Fibroblast of lung (primary cell): ENCODE results near the gene GLG1.
"Not testable (repeated sequence)": the region's sequence is repeated elsewhere in the genome, so short reads cannot be mapped to it uniquely, and the experiment has no call there.

ENCODE experiments used
- EZH2 ChIP-seq: IDR thresholded peaks from 2 replicates; pipeline ENCODE4 v1.5.1; 2012; ENCODE audit warnings: low read length, control low read depth, mild to moderate bottlenecking; ENCODE audit errors: missing control alignments
- TF ChIP-seq, protein P1 (sequence below), 2 donors: IDR thresholded peaks in 1 of 2; conservative IDR thresholded peaks in 1 of 2; 1 replicate in 1 of 2; 2 replicates in 1 of 2; pipeline ENCODE4 v1.5.1; 2011 to 2012; ENCODE audit warnings: low read length in 2 of 2, control low read depth in 1 of 2, inconsistent platforms in 1 of 2, low read depth in 1 of 2, mild to moderate bottlenecking in 1 of 2

DNA sequence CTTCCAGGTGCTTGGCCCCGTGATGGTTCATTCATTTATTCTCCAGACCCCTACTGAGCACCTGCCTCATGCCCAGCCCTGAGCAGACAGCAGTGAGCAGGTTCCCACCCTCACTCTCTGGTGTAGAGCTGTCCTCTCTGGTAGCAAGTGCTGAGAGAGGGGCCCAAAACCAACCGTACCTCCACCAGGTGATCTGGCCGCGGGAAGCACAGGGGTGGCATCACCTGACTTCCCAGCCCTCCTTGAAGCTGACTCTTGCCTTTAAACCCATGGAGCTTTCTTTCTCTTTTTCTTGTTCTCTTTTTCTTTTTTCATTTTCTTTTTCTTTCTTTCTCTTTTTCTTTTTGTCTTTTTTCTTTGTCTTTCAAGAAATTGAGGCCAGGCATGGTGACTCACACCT is 206.7 kb downstream of the GLG1 start:
- TF ChIP-seq, protein P1, sequence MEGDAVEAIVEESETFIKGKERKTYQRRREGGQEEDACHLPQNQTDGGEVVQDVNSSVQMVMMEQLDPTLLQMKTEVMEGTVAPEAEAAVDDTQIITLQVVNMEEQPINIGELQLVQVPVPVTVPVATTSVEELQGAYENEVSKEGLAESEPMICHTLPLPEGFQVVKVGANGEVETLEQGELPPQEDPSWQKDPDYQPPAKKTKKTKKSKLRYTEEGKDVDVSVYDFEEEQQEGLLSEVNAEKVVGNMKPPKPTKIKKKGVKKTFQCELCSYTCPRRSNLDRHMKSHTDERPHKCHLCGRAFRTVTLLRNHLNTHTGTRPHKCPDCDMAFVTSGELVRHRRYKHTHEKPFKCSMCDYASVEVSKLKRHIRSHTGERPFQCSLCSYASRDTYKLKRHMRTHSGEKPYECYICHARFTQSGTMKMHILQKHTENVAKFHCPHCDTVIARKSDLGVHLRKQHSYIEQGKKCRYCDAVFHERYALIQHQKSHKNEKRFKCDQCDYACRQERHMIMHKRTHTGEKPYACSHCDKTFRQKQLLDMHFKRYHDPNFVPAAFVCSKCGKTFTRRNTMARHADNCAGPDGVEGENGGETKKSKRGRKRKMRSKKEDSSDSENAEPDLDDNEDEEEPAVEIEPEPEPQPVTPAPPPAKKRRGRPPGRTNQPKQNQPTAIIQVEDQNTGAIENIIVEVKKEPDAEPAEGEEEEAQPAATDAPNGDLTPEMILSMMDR (conservative IDR thresholded peaks at IDR 0.05 in 1 of 2, IDR thresholded peaks at IDR 0.05 in 1 of 2; ENCODE audit: low read depth in 1 of 2, low read length in 2 of 2) = not testable (repeated sequence)
- not testable (repeated sequence) for TF ChIP-seq EZH2
